ENCODE measurements around the gene DPH5.

The DPH5 gene

GRCh38 chr1:101064697-101065096, 39.1 kb upstream of the DPH5 start:
- DNase-seq (ENCODE audit: low read depth): no peak
- no peak overlapping the region for H3K4me3 ChIP-seq (ENCODE audit: control insufficient read depth, low read depth, low read length)
- TF ChIP-seq, protein P1, sequence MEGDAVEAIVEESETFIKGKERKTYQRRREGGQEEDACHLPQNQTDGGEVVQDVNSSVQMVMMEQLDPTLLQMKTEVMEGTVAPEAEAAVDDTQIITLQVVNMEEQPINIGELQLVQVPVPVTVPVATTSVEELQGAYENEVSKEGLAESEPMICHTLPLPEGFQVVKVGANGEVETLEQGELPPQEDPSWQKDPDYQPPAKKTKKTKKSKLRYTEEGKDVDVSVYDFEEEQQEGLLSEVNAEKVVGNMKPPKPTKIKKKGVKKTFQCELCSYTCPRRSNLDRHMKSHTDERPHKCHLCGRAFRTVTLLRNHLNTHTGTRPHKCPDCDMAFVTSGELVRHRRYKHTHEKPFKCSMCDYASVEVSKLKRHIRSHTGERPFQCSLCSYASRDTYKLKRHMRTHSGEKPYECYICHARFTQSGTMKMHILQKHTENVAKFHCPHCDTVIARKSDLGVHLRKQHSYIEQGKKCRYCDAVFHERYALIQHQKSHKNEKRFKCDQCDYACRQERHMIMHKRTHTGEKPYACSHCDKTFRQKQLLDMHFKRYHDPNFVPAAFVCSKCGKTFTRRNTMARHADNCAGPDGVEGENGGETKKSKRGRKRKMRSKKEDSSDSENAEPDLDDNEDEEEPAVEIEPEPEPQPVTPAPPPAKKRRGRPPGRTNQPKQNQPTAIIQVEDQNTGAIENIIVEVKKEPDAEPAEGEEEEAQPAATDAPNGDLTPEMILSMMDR (IDR thresholded peaks at IDR 0.05; ENCODE audit: control insufficient read depth, insufficient read depth, low read depth, low read length, missing control alignments): no peak

DNA sequence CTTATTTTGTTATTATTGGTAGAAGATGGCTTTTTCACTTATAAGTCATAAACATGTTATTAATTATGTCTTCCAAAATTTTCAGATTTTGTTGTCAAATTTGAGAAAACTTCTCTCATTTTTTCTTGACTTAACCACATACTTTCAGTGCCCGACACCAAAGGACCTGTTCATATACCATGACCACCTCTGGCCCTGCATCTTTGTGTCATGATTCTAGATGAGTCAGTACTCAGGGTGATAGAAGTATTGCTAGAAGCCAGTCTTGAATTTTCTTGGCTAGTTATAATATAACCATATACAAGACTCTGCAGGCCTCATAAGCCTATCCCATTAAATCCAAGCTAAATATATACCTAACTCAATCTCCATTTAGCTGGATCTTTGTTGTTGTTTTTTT, 35.4 kb upstream of the DPH5 start:
- TF ChIP-seq, protein P1 (IDR thresholded peaks at IDR 0.05; ENCODE audit: control insufficient read depth, insufficient read depth, low read depth, low read length, missing control alignments): no peak
- DNase-seq (ENCODE audit: low read depth): no peak
- no peak overlapping the region for H3K4me3 ChIP-seq (ENCODE audit: control insufficient read depth, low read depth, low read length)

- H3K4me3 ChIP-seq (ENCODE audit: control insufficient read depth, low read depth, low read length): no peak overlapping the region
- TF ChIP-seq, protein P1 (IDR thresholded peaks at IDR 0.05; ENCODE audit: control insufficient read depth, insufficient read depth, low read depth, low read length, missing control alignments): no peak
- no peak for DNase-seq (ENCODE audit: low read depth)
Observed at GRCh38 chr1:101059945-101060542, 34.5 kb upstream of the DPH5 start.

DNA sequence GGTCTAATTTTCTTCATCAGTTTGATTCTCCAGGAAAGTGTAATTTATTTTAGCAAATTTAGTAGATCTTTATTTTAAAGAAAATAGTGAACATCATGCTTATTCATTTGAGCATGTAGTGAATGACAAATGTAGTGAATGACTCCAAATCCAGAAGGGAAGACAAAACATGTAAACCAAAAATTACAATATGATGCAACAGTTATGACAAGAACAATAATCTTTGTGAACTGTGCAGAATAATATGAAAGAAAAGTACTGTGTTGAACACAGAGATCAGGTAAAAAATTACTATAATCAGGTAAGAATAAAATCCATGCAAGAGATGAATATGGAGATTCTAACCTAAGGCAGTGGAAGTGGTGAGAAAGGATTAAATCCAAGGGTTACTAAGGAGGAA, 30.0 kb upstream of the DPH5 start:
- TF ChIP-seq, protein P1 (IDR thresholded peaks at IDR 0.05; ENCODE audit: control insufficient read depth, insufficient read depth, low read depth, low read length, missing control alignments): no peak
- H3K4me3 ChIP-seq (ENCODE audit: control insufficient read depth, low read depth, low read length): no peak overlapping the region
- no peak for DNase-seq (ENCODE audit: low read depth)

GRCh38 chr1:101051688-101052638, 26.4 kb upstream of the DPH5 start:
- TF ChIP-seq, protein P1 (IDR thresholded peaks at IDR 0.05; ENCODE audit: control insufficient read depth, insufficient read depth, low read depth, low read length, missing control alignments): no peak
- no peak for DNase-seq (ENCODE audit: low read depth)
- no peak overlapping the region for H3K4me3 ChIP-seq (ENCODE audit: control insufficient read depth, low read depth, low read length)

DNA sequence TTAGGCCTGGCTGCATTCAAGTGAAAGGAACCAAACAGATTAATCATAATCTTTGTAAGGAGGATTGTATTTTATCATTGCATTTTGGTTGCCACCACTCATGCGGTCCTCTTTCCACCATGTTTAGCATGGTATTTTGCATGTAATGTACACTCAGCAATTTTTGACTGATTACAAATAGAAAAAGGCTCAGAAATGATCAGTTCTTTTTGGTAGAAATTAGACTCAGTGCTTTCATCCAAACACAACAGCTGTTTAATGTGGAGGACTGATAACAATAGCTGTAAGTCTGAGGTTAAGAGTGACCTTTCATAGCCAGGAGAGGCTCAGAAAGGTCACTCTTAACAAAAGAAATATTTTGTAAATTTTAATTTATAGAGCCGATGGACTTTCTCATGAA, 25.3 kb upstream of the DPH5 start:
- DNase-seq (ENCODE audit: low read depth): no peak
- TF ChIP-seq, protein P1 (IDR thresholded peaks at IDR 0.05; ENCODE audit: control insufficient read depth, insufficient read depth, low read depth, low read length, missing control alignments): no peak
- no peak overlapping the region for H3K4me3 ChIP-seq (ENCODE audit: control insufficient read depth, low read depth, low read length)
